Omental fat pad (tissue), 4 donors: ENCODE results near the gene PLSCR3. TPM values are rescaled to one million over a fixed set of nuclear protein-coding genes. Genes with fewer than 3 reads are reported as not detected.

Experiments
- ATAC-seq: fragments of 150-250 bp; one replicate; pipeline ENCODE4 v1.9.1; 2016; ENCODE audit warnings: mild to moderate bottlenecking, moderate library complexity; ENCODE audit not compliant: low FRiP score
- DNase-seq: peaks from one replicate; pipeline ENCODE4 v3.0.0-alpha.2; 2019; ENCODE audit warnings: low spot score
- total RNA-seq, 4 donors: library from RNA; depleted of rRNA; stranded (reverse); fragments of >200 nt; gene quantifications; one replicate each; pipeline ENCODE4 v1.1.0, GENCODE V29; 2016
- TF ChIP-seq, protein P1 (sequence below), 3 donors: fragments of 450-650 bp; IDR thresholded peaks; one replicate each; pipeline ENCODE4 v1.5.1; 2016 to 2017; ENCODE audit warnings: antibody characterized with exemption in 3 of 3, mild to moderate bottlenecking in 3 of 3, moderate library complexity in 2 of 3

PLSCR3 gene
- total RNA-seq, 4 donors from 2014 or later: 11.1 to 16.9 (median 16.6) TPM

DNA sequence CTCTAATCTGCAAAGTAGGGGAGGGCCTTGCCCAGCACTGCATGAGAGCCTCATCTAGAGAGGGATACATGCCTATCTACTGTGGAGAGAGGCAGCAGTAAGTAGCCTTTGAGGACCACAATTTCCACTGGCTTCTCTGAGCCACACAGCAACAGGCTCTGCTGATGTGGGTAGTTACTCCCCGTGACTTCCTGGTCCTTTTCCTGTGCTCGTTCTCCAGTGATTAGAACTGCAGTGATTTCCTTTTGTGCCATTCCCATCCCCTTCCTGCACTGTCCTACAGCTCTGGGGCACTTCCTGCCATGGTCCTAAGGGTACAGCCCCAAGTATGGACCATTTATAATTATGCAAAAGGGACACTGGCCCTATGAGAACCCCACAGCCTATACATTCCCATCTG, 3.0 kb downstream of the PLSCR3 start:
- ATAC-seq (no peak), DNase-seq (no peak)
- TF ChIP-seq, protein P1, sequence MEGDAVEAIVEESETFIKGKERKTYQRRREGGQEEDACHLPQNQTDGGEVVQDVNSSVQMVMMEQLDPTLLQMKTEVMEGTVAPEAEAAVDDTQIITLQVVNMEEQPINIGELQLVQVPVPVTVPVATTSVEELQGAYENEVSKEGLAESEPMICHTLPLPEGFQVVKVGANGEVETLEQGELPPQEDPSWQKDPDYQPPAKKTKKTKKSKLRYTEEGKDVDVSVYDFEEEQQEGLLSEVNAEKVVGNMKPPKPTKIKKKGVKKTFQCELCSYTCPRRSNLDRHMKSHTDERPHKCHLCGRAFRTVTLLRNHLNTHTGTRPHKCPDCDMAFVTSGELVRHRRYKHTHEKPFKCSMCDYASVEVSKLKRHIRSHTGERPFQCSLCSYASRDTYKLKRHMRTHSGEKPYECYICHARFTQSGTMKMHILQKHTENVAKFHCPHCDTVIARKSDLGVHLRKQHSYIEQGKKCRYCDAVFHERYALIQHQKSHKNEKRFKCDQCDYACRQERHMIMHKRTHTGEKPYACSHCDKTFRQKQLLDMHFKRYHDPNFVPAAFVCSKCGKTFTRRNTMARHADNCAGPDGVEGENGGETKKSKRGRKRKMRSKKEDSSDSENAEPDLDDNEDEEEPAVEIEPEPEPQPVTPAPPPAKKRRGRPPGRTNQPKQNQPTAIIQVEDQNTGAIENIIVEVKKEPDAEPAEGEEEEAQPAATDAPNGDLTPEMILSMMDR (IDR thresholded peaks at IDR 0.05): no peak

DNA sequence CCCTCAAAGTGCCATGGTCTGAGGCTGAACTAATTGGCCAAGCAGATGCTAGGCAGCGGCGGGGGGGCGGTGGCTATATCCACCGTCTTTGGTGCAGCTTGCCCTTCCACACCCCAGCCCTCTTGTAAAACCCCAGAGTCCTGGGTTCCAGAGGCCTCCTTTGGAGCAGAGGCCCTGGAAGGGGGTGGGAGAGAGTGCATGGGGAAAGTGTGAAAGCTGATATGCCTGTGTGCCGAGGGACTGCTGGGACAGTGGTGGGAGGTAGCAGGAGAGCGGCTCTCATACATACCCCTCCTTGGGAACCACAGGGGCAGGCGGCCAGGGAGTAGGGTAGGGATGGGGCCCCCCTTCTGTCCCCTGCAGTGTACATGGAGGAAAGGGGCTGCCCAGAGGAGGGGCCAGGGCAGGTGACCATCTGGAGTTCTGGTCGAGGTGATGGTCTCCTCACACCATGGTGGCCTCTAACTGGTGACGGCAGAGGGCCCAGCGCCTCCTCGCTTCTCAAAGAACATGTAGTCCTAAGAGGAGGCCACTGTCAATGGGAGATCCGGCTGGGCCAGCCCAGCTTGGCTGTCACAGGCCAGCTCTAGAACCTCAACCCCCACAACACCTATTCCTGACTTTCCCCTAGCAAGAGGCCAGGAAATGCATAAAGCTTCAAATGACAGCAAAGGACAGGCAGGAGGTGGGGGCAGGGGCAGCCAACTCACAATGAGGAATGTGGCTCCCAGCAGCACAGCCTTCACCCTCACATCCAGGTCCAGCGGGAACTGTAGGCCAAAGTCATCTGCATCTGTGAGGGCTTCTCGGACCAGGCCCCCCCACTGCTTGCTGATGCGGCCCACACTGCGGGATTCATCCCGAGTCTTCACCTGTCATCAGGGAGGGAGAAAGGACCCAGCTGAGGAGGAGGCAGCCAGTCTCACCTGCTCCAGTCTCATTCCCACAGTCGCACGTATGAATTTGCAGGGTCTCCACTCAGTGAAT, 4.1 kb downstream of the PLSCR3 start:
- DNase-seq (no peak), ATAC-seq (no peak)
- TF ChIP-seq, protein P1 (IDR thresholded peaks at IDR 0.05): no peak

DNA sequence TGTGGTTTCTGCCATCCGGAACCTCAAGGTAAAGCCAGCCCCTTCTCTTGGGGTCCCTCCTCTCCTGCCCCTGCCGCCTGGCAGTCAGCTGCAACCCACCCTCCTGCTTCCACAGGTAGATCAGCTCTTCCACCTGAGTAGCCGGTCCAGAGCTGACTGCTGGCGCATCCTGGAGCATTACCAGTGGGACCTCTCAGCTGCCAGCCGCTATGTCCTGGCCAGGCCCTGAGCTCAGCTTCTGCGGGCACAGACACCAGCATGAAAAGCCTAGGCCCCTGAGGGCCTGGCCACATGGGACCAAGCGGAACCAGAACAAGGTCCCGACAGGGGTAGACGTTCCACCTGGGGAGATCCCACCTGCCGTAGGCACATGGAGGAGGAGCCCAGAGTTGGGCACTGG, 5.5 kb downstream of the PLSCR3 start:
- TF ChIP-seq, protein P1 (IDR thresholded peaks at IDR 0.05): no peak
- ATAC-seq: no peak
- no peak for DNase-seq

DNA sequence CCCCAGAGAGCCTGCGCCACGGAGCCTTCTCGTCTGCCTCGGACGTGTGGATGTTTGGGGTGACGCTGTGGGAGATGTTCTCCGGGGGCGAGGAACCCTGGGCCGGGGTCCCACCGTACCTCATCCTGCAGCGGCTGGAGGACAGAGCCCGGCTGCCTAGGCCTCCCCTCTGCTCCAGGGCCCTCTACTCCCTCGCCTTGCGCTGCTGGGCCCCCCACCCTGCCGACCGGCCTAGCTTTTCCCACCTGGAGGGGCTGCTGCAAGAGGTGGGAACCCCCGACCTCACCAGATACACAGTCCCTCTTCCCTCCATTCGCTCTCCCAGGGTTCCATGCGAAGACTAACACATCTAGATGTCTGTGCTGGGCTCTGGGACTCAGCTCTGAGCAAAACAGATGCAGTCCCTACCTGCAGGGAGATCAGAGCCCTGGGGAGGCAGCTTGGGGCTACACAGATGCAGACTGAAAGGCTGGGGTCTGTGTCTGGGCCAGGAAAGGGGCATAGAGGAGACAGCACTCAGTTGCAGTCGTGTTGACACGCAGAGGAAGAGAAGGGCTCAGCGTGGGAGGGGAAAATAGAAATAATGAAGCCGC, 9.7 kb downstream of the PLSCR3 start:
- no peak for ATAC-seq

DNA sequence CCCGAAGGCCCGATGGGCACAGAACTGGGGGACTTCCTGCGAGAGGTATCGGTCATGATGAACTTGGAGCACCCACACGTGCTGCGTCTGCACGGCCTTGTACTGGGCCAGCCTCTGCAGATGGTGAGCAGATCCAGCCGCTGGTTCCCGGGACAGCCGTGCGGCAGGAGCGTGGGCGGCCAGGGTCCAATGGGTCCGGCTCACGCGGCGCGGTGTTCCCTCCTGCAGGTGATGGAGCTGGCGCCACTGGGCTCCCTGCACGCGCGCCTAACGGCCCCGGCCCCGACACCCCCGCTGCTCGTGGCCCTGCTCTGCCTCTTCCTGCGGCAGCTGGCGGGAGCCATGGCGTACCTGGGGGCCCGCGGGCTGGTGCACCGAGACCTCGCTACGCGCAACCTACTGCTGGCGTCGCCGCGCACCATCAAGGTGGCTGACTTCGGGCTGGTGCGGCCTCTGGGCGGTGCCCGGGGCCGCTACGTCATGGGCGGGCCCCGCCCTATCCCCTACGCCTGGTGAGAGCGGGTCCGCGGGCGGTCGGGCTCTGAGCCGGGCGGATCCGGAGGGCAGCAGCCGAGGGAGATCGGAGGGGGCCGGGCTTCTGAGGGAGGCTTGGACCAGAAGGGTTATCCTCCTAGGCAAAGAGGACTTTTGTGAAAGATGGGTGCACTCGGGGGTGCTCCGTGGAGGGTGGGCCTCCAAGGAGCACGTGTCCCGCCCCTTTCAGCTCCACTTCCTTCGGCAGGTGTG, 10.4 kb downstream of the PLSCR3 start:
- TF ChIP-seq, protein P1 (IDR thresholded peaks at IDR 0.05): no peak

More for the DNA sequence above, 9.7 kb downstream of the PLSCR3 start:
- TF ChIP-seq, protein P1 (IDR thresholded peaks at IDR 0.05): no peak
- no peak for DNase-seq

DNA sequence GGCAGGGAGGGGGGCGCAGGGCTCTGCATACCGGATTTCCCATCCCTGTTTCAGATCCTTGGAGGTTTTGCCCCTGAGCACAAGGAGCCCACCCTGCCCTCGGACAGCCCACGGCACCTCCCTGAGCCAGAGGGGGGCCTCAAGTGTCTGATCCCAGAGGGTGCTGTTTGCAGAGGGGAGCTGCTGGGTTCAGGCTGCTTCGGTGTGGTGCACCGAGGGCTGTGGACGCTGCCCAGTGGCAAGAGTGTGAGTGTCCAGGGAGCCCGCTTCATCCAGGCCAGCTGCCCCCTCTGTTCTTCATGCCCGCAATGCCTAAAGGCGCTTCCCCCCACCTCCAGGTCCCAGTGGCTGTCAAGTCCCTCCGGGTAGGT, 11.0 kb downstream of the PLSCR3 start:
- TF ChIP-seq, protein P1 (IDR thresholded peaks at IDR 0.05): no peak
- ATAC-seq (no peak), DNase-seq (no peak)

More for the DNA sequence above, 10.4 kb downstream of the PLSCR3 start:
- DNase-seq: no peak
- no peak for ATAC-seq
